ENCODE data around the gene C14orf132. TPM values are rescaled to one million over a fixed set of nuclear protein-coding genes. Genes with fewer than 3 reads are reported as not detected.

C14orf132 gene
- total and polyA plus RNA-seq, 2 experiments from 2014 or later = 17.0 to 19.3 TPM

DNA sequence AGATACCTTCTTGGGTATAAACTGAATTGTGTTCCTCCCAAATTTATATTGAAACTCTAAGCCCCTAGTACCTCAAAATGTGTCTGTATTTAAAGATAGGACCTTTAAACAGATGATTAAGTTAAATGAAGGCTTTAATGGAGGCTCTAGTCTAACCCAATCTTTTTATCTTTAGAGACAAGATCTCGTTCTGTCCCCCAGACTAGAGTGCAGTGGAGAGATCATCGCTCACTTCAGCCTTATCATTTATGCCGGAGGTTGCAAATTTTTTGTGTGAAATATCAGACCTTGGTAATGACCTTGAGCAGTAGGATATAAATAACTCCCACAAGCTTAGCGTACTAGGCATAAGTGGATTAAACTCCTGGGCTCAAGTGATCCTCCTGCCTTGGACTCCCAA is 81.8 kb downstream of the C14orf132 start:
- no peaks in the 10 kb centered on the region for H3K27me3 ChIP-seq
- H3K27ac ChIP-seq = no peak overlapping the region

GRCh38 chr14:96121660-96122395 is 82.7 kb downstream of the C14orf132 start:
- Histone ChIP-seq H3K36me3 (replicated peaks; ENCODE audit: insufficient read depth, low read depth) (no peaks in the 10 kb centered on the region), H3K4me2 (no peak overlapping the region), H3K27ac (no peak overlapping the region), H4K20me1 (ENCODE audit: insufficient read depth, poor library complexity, severe bottlenecking) (no peaks in the 10 kb centered on the region), H3K9me3 (ENCODE audit: low read depth) (no peaks in the 10 kb centered on the region), H3K27me3 (no peaks in the 10 kb centered on the region), H2AFZ (no peak overlapping the region), H3K4me3 (no peak overlapping the region), H3K9me2 (replicated peaks; ENCODE audit: insufficient read depth) (no peaks in the 10 kb centered on the region), H3K4me1 (ENCODE audit: insufficient read depth) (peaks cover 19% of the 10 kb centered on the region), H3K79me2 (no peaks in the 10 kb centered on the region)
- TF ChIP-seq EZH2phosphoT487 (IDR thresholded peaks at IDR 0.05; ENCODE audit: low read depth, severe bottlenecking, unreplicated experiment) = no peak
- no peak for TF ChIP-seq EZH2 (IDR thresholded peaks at IDR 0.05; ENCODE audit: borderline replicate concordance)
- TF ChIP-seq, protein P1, sequence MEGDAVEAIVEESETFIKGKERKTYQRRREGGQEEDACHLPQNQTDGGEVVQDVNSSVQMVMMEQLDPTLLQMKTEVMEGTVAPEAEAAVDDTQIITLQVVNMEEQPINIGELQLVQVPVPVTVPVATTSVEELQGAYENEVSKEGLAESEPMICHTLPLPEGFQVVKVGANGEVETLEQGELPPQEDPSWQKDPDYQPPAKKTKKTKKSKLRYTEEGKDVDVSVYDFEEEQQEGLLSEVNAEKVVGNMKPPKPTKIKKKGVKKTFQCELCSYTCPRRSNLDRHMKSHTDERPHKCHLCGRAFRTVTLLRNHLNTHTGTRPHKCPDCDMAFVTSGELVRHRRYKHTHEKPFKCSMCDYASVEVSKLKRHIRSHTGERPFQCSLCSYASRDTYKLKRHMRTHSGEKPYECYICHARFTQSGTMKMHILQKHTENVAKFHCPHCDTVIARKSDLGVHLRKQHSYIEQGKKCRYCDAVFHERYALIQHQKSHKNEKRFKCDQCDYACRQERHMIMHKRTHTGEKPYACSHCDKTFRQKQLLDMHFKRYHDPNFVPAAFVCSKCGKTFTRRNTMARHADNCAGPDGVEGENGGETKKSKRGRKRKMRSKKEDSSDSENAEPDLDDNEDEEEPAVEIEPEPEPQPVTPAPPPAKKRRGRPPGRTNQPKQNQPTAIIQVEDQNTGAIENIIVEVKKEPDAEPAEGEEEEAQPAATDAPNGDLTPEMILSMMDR (IDR thresholded peaks at IDR 0.05; ENCODE audit: poor library complexity) = no peak
- DNase-seq (ENCODE audit: low spot score) = no peak
- WGBS (ENCODE audit: low lambda C conversion rate, missing lambda C conversion rate) = 84% methylated on average over 4 of the region's 4 CpGs

More for the DNA sequence above, 81.8 kb downstream of the C14orf132 start:
- H4K20me1 ChIP-seq (ENCODE audit: insufficient read depth, poor library complexity, severe bottlenecking) = no peaks in the 10 kb centered on the region
- TF ChIP-seq EZH2phosphoT487 (IDR thresholded peaks at IDR 0.05; ENCODE audit: low read depth, severe bottlenecking, unreplicated experiment) = no peak
- no peak for TF ChIP-seq EZH2 (IDR thresholded peaks at IDR 0.05; ENCODE audit: borderline replicate concordance)
- TF ChIP-seq, protein P1 (IDR thresholded peaks at IDR 0.05; ENCODE audit: poor library complexity) = no peak
- H3K4me2 ChIP-seq = no peak overlapping the region
- H3K79me2 ChIP-seq = no peaks in the 10 kb centered on the region
- H2AFZ ChIP-seq = no peak overlapping the region
- WGBS (ENCODE audit: low lambda C conversion rate, missing lambda C conversion rate) = 75% methylated on average over 4 of the region's 4 CpGs
- no peaks in the 10 kb centered on the region for H3K9me3 ChIP-seq (ENCODE audit: low read depth)
- H3K4me1 ChIP-seq (ENCODE audit: insufficient read depth) = peaks cover 25% of the 10 kb centered on the region
- DNase-seq (ENCODE audit: low spot score) = no peak
- no peaks in the 10 kb centered on the region for H3K36me3 ChIP-seq (replicated peaks; ENCODE audit: insufficient read depth, low read depth)
- H3K4me3 ChIP-seq = no peak overlapping the region
- H3K9me2 ChIP-seq (replicated peaks; ENCODE audit: insufficient read depth) = no peaks in the 10 kb centered on the region

DNA sequence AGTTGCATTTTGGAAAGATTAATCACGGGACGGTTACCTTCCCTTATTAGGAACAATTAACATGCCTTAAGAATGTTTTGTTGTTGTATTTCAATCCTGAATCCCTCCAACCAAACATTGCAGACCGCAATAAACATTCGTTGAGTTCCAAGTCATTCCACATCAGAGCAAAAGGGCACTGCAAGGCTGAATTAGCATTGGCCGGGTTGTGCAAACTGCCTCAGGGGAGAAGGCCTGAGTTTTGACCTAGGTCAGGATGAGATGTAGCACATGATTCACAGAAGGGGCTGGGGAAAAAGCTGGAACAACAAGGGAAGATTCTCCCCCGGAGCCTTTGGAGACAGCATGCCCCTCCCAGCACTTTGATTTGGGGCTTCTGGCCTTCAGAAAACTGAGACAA is 83.3 kb downstream of the C14orf132 start:
- DNase-seq (ENCODE audit: low spot score) = no peak
- Histone ChIP-seq H4K20me1 (ENCODE audit: insufficient read depth, poor library complexity, severe bottlenecking) (no peaks in the 10 kb centered on the region), H3K4me2 (no peak overlapping the region), H3K9me3 (ENCODE audit: low read depth) (no peaks in the 10 kb centered on the region), H3K36me3 (replicated peaks; ENCODE audit: insufficient read depth, low read depth) (no peaks in the 10 kb centered on the region), H3K27ac (no peak overlapping the region), H3K27me3 (no peaks in the 10 kb centered on the region), H2AFZ (no peak overlapping the region), H3K4me3 (no peak overlapping the region), H3K79me2 (no peaks in the 10 kb centered on the region), H3K4me1 (ENCODE audit: insufficient read depth) (peaks cover 13% of the 10 kb centered on the region), H3K9me2 (replicated peaks; ENCODE audit: insufficient read depth) (no peaks in the 10 kb centered on the region)
- 40% methylated on average over 6 of the region's 6 CpGs for WGBS (ENCODE audit: low lambda C conversion rate, missing lambda C conversion rate)
- TF ChIP-seq EZH2 (IDR thresholded peaks at IDR 0.05; ENCODE audit: borderline replicate concordance) = no peak
- no peak for TF ChIP-seq EZH2phosphoT487 (IDR thresholded peaks at IDR 0.05; ENCODE audit: low read depth, severe bottlenecking, unreplicated experiment)
- TF ChIP-seq, protein P1 (IDR thresholded peaks at IDR 0.05; ENCODE audit: poor library complexity) = no peak
